GM10266 (cell line): Measurements from ENCODE around the gene LSR.

Experiments used
- DNase-seq: peaks from one replicate; pipeline ENCODE4 v3.0.0; 2012; ENCODE audit errors: extremely low spot score
- CTCF ChIP-seq: IDR thresholded peaks from 2 replicates; pipeline ENCODE4 v1.5.1; 2012; ENCODE audit warnings: mild to moderate bottlenecking, low read depth; ENCODE audit not compliant: control insufficient read depth, insufficient read depth; ENCODE audit errors: missing control alignments

LSR gene

GRCh38 chr19:35261356-35262100 is 12.7 kb downstream of the LSR start:
- DNase-seq: no peak
- no peak for TF ChIP-seq CTCF

- DNase-seq: no peak
- TF ChIP-seq CTCF: no peak
These were observed 13.4 kb downstream of the LSR start for GRCh38 chr19:35262101-35262761.

GRCh38 chr19:35264268-35265125 is 15.7 kb downstream of the LSR start:
- no peak for TF ChIP-seq CTCF
- DNase-seq: no peak

GRCh38 chr19:35265126-35265899 is 16.5 kb downstream of the LSR start:
- DNase-seq: no peak
- TF ChIP-seq CTCF: no peak

- no peak for TF ChIP-seq CTCF
These were observed 17.2 kb downstream of the LSR start for GRCh38 chr19:35265900-35266519.

GRCh38 chr19:35266520-35267352 is 17.9 kb downstream of the LSR start:
- no peak for DNase-seq

More at GRCh38 chr19:35265900-35266519, 17.2 kb downstream of the LSR start:
- DNase-seq: no peak

More at GRCh38 chr19:35266520-35267352, 17.9 kb downstream of the LSR start:
- no peak for TF ChIP-seq CTCF
